ENCODE data around the gene NACC1. TPM values are rescaled to one million over a fixed set of nuclear protein-coding genes. Genes with fewer than 3 reads are reported as not detected.

Gene NACC1
- total RNA-seq, 1 donor from 2014 or later = 66.1 TPM

DNA sequence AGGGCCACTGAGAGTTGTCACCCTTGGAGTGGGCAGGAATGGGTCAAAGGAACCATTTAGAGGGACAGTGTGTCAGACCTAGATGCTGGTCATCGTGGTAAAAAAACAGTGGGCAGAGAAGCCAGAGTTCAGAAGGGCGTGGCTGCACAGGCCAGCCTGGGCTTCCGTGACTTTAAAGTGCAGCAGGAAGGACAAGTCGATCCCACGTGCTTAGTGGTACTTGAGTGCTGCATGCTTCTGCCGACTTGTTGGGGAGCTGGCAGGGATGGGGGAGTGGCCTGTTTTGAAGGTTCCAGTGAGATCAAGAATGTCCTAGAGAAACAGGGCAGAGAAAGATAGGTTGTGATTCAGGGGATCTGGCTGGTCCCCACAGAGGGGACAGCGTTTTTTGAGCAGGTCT lies 32.4 kb upstream of the NACC1 start:
- TF ChIP-seq, protein P1, sequence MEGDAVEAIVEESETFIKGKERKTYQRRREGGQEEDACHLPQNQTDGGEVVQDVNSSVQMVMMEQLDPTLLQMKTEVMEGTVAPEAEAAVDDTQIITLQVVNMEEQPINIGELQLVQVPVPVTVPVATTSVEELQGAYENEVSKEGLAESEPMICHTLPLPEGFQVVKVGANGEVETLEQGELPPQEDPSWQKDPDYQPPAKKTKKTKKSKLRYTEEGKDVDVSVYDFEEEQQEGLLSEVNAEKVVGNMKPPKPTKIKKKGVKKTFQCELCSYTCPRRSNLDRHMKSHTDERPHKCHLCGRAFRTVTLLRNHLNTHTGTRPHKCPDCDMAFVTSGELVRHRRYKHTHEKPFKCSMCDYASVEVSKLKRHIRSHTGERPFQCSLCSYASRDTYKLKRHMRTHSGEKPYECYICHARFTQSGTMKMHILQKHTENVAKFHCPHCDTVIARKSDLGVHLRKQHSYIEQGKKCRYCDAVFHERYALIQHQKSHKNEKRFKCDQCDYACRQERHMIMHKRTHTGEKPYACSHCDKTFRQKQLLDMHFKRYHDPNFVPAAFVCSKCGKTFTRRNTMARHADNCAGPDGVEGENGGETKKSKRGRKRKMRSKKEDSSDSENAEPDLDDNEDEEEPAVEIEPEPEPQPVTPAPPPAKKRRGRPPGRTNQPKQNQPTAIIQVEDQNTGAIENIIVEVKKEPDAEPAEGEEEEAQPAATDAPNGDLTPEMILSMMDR (IDR thresholded peaks at IDR 0.05; ENCODE audit: insufficient read depth, low read length, poor library complexity, severe bottlenecking) = no peak
- Histone ChIP-seq H3K4me3 (ENCODE audit: low read depth, low read length) (no peak overlapping the region), H3K36me3 (ENCODE audit: control insufficient read depth, insufficient read depth, low read length) (no peaks in the 10 kb centered on the region), H3K27me3 (ENCODE audit: control insufficient read depth, insufficient read depth, low read length) (no peaks in the 10 kb centered on the region)
- DNase-seq (ENCODE audit: low read depth) = no peak

DNA sequence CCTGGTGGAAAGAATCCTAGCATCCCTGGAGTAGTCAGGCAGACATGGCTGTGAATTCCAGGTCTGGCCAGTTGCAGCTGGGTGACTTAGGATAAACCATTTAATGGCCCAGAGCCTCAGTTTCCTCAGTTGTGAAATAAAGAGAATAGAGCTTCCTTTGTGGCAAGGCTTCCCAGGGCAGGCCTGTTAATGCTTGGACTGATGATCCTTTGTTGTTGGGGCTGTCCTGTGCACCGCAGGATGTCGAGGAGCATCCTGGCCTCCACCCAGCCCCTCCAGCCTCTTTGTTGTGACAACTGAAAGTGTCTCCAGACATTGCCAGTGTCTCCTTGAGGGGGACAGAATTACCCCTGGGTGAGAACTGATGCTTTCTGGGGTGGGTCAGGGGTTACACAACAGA lies 31.7 kb upstream of the NACC1 start:
- DNase-seq (ENCODE audit: low read depth) = no peak
- Histone ChIP-seq H3K27me3 (ENCODE audit: control insufficient read depth, insufficient read depth, low read length) (no peaks in the 10 kb centered on the region), H3K36me3 (ENCODE audit: control insufficient read depth, insufficient read depth, low read length) (no peaks in the 10 kb centered on the region), H3K4me3 (ENCODE audit: low read depth, low read length) (no peak overlapping the region)
- TF ChIP-seq, protein P1 (IDR thresholded peaks at IDR 0.05; ENCODE audit: insufficient read depth, low read length, poor library complexity, severe bottlenecking) = no peak

DNA sequence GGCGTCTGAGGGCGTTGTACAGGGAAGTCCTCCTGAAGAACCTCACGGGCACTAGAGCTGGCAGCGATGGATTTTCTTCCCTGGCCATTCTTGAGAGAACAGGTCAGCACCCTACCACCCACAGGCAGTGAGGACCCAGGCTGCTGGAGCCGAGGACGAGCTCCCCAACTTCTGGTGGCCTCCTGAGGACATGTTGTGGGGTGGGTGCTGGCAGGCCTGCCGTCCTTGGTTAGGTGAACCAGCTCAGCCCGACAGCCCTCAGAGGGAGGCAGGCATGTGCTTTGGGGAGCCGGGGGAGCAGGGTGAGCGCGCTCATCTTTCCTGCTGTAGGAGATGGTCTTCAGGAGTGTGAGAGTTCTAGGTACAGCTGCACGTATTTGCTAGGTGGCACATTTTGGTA lies 30.8 kb upstream of the NACC1 start:
- H3K27me3 ChIP-seq (ENCODE audit: control insufficient read depth, insufficient read depth, low read length) = no peaks in the 10 kb centered on the region
- H3K4me3 ChIP-seq (ENCODE audit: low read depth, low read length) = no peak overlapping the region
- TF ChIP-seq, protein P1 (IDR thresholded peaks at IDR 0.05; ENCODE audit: insufficient read depth, low read length, poor library complexity, severe bottlenecking) = no peak
- DNase-seq (ENCODE audit: low read depth) = no peak
- no peaks in the 10 kb centered on the region for H3K36me3 ChIP-seq (ENCODE audit: control insufficient read depth, insufficient read depth, low read length)

DNA sequence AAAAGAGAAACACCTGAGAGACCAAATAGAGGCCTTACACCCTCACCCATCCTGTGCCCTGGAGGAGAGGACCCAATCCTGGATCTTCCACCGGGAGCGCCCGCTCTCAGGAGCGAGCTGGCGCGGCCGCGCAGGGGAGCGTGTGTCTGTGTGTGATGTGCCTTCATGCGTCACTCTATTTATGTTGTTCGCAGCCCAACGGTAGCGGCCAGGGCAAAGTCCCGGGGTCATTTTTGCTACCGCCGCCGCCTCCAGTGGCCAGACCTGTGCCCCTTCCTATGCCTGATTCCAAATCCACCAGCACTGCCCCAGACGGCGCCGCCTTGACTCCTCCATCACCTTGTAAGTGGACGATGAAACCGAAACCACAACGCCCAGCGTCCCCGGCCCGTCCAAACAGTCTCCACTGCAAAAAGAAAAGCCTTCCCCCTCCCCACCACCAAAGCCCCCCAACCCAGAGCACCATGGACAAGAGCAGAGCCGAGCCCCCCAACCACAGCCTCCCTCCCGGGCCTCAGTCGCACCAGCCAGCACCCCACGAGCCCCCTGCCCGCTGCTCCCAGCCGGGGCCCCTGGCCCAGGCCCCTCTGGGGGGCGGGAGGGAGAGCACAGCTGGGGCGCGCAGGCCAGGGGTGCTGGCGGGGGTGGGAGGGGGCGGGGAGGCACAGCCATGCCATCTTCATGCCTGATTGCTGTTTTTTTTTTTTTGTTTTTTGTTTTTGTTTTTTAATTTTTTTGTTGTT lies 30.1 kb upstream of the NACC1 start:
- no peak for DNase-seq (ENCODE audit: low read depth)
- peak overlapping the region; percentile 20 for H3K4me3 ChIP-seq (ENCODE audit: low read depth, low read length)
- no peaks in the 10 kb centered on the region for H3K27me3 ChIP-seq (ENCODE audit: control insufficient read depth, insufficient read depth, low read length)
- TF ChIP-seq, protein P1 (IDR thresholded peaks at IDR 0.05; ENCODE audit: insufficient read depth, low read length, poor library complexity, severe bottlenecking) = no peak
- no peaks in the 10 kb centered on the region for H3K36me3 ChIP-seq (ENCODE audit: control insufficient read depth, insufficient read depth, low read length)

DNA sequence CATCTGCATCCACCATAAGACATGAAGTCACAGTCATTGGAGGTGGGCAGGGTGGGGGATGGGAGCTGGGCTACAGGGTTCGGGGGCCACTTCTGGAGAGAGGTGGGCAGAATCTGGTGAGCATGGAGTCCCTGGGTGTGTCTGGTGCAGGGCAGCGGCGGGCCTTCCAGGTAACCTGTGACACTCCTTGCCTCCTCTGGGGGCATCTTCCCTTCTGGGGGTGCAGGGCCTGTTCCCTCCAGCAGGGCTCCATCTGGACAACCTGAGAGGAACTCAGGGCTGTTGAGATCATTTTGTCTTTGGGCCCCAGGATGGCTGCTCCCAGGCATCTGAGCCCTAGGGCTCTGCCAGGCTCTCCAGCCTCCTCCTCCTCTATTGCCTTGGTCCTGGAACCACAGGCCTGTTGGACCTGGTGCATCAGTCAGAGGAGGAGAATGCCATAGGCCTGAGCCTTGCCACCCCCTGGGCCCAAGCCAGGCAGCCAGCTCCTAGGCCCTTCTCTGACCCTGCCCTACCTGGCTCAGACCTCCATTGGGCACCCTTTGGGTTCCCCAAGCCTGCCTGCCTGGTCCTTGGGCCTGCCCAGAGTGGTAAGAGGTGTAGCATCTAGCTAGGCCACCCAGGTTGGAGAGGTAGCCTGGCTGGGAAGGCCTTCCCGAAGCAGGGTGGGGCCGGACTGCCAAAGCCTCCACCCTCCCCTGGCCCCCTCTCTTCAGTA lies 28.8 kb upstream of the NACC1 start:
- H3K4me3 ChIP-seq (ENCODE audit: low read depth, low read length) = no peak overlapping the region
- TF ChIP-seq, protein P1 (IDR thresholded peaks at IDR 0.05; ENCODE audit: insufficient read depth, low read length, poor library complexity, severe bottlenecking) = peak; percentile 45
- DNase-seq (ENCODE audit: low read depth) = no peak
- no peaks in the 10 kb centered on the region for H3K36me3 ChIP-seq (ENCODE audit: control insufficient read depth, insufficient read depth, low read length)
- peaks cover under 1% of the 10 kb centered on the region for H3K27me3 ChIP-seq (ENCODE audit: control insufficient read depth, insufficient read depth, low read length)
